ENCODE measurements around the gene FGGY.

DNA sequence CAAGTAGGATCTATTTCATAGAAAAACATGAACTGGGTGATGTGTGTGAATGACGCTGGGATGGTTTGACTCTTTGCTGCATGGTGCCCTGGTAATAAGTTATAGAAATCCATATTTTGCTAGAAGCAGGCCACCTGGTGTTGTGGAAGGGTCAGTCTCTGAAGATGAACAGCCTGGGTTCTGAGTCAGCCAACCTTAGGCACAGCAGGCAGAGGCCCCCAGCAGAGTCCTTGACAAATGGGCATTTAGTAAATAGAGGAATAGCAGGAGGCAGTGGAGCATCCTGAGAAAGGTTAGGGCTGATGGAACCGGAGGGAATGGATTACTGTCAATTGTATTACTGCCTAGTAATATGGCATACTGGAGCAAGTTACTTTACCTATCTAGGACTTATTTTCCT is 20.9 kb downstream of the FGGY start:
- no peak for TF ChIP-seq POLR2A (IDR thresholded peaks at IDR 0.05; ENCODE audit: low read depth, low read length)
- TF ChIP-seq CTCF (IDR thresholded peaks at IDR 0.05; ENCODE audit: extremely low read depth in 1 of 2, insufficient read depth in 1 of 2, low read depth in 1 of 2, low read length in 2 of 2), result no peak
- no peak for TF ChIP-seq POLR2AphosphoS5 (IDR thresholded peaks at IDR 0.05; ENCODE audit: insufficient read depth, low read depth, low read length)
- TF ChIP-seq FOS (IDR thresholded peaks at IDR 0.05; ENCODE audit: borderline replicate concordance, insufficient read depth, low read length), result no peak
- no peak for TF ChIP-seq GATA2 (IDR thresholded peaks at IDR 0.05; ENCODE audit: insufficient read depth, insufficient read length, low read depth, low read length)
- no peak for TF ChIP-seq EZH2 (IDR thresholded peaks at IDR 0.05; ENCODE audit: borderline replicate concordance, low read depth, low read length, severe bottlenecking)
- no peak for TF ChIP-seq MYC (IDR thresholded peaks at IDR 0.05; ENCODE audit: low read depth, low read length)
- TF ChIP-seq JUN (IDR thresholded peaks at IDR 0.05; ENCODE audit: borderline replicate concordance, insufficient read depth, insufficient read length, low read depth), result no peak
- TF ChIP-seq, protein P1, sequence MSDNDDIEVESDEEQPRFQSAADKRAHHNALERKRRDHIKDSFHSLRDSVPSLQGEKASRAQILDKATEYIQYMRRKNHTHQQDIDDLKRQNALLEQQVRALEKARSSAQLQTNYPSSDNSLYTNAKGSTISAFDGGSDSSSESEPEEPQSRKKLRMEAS (IDR thresholded peaks at IDR 0.05; ENCODE audit: insufficient read depth, insufficient read length), result no peak

Data from endothelial cell of umbilical vein (primary cell).